CMK (cell line): ENCODE measurements around the gene SLC2A6.

ENCODE experiments used
- DNase-seq: peaks from one replicate; pipeline ENCODE4 v3.0.0-alpha.2; 2010; ENCODE audit warnings: low read depth

Gene SLC2A6, protein sequence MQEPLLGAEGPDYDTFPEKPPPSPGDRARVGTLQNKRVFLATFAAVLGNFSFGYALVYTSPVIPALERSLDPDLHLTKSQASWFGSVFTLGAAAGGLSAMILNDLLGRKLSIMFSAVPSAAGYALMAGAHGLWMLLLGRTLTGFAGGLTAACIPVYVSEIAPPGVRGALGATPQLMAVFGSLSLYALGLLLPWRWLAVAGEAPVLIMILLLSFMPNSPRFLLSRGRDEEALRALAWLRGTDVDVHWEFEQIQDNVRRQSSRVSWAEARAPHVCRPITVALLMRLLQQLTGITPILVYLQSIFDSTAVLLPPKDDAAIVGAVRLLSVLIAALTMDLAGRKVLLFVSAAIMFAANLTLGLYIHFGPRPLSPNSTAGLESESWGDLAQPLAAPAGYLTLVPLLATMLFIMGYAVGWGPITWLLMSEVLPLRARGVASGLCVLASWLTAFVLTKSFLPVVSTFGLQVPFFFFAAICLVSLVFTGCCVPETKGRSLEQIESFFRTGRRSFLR

DNA sequence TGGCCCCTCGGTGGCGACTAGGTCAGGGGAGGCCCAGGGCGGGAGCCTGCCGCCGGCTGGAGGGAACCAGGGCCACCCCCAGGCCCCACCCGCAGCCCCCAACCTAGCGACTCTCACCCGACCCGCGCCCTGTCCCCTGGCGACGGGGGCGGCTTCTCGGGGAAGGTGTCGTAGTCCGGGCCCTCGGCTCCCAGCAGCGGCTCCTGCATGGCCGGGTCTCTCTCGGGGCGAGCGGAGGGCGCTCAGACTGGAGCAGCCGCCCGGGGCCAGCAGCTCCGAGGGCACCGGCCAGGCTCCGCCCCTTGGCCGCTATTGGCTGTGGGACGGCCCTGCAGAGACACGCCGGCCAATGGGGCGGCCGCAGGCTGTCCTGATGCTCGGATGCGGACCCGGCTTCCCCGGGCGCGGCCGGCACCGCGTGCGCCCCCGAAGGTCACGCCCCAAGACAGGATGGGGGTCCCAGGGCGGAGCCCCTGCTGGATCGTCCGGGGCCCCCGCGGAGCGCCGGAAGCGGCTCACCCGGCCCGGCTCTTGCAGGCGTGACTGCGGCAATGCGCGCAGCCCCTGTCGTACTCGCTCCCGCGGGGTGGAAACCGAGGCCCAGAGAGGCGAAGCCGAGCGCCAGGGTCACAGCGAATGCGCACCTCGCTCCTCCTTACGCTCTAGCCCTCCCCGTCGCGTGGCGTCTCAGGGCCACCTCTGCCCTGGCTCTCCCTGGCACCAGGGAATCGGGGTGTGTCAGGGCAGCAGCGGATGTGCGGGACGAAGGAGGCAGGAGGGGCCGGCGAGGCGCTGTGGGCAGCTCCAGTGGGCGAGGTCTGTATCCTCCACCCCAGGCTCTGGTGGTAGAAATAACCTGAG, at the start of gene SLC2A6:
SLC2A6 (minus strand) TSS at position 249 of the 861 bp plus-strand sequence; CDS start at position 209, 40 bp downstream.
- DNase-seq = no peak

DNA sequence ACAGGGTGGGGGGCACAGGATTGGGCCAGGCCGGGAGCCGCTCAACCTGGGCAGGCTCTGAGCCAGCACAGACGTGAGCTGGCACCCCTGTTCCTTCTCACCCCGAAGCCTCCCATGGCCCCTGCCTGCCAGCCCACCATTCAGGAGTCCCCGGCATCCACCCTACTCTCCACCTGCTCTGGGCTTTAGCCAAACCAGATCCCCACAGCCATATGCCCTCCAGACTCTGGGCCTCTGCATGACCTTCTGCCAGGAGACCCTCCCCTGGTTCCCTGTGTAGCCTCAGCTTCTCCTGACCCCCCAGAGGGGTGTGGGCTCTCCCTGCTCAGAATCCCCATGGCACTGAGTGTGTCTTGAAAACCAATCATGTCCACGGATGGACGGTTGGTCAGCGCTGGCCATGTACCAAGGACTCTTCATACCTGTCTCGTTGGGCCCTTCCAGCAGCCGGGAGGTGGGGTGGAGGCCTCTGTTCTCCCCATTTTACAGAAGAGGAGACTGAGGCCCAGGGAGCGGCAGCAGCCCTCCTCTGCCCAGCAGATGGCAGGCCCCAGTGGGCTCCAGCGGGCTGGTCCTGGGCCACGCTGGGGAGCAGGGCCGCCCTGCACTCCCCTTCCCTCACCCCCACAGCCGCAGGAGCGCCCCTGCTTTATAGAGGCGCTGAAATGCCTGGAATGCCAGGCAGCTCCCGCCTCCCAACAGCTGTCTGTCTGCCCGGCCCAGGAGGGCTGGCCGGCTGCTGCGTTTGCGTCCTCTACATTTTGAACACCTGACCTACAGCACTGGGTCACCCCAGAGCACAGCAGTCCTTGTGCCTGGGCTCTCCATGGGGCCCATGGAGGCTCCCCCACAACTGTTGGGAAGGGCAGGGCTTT, 49.3 kb upstream of the SLC2A6 start:
- no peak for DNase-seq

DNA sequence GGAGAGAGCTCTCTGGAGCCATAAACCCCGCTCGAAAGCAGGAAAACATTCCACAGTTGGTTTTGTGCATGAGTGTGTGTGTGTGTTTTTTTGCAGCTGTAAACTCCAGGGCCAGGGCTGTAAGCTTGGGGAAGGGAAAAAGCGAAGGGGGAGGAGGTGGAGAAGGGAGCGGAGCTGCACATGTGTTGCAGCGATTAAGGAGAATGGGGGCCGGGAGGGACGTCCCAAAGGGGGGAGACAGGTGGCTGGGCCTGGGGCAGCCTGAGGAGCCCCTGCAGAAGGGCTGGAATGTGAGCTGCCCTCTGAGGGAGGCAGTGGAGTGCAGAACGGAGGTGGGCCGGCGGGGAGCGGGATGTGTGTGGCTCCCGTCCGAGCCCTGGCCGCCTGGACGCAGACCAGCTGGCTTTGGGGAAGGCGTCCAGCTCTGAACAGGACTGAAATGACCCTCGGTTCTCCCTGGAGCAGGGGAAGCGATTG, 48.6 kb upstream of the SLC2A6 start:
- DNase-seq = no peak

DNA sequence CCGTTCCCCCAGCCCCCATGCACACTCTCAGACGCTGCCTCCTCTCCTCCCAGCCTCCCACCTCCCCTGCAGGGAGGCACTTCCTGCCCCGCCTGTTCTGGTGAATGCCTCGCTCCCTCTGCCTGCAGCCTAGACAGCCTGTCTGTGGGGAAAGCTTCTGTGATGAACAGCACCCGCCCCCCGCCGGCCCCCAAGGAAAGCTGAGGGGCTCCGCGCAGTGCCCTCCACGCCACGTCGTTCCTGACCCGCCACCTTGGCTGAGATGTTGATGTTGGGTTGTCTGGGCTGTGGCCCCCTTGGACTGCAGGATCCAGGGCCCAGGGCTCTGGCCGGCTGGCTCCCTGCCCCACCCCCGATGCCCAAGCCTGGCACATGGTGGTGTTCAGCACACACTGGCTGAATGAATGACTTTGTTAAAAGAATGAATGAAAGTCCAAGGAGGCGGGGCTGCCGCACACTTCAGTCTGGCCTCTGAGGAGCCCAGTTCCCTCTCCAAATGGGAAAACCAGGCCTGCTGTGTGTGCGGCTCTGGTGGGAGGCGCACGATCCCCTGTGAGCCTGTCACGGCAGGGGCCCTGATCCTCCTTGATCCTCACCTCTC, 47.9 kb upstream of the SLC2A6 start:
- no peak for DNase-seq

DNA sequence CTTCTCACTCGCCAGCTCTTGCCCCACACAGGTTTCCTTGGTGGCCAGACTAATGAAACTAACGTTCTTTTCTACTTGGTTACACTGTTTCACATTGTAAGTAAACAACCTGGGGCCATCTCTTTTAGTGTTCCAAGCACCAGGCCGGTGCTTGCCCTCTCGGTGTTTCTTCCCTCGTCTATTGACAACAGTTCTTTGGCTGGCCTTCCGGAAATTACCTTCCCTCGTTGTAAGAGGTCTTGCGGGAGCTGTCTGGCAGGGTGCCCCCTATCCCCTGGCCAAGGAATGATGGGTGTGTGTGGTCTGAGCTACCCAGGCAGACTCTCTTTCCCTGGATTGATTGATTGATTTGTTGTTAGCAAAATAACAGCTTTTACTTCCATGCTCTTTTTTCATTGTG, 46.8 kb upstream of the SLC2A6 start:
- no peak for DNase-seq

DNA sequence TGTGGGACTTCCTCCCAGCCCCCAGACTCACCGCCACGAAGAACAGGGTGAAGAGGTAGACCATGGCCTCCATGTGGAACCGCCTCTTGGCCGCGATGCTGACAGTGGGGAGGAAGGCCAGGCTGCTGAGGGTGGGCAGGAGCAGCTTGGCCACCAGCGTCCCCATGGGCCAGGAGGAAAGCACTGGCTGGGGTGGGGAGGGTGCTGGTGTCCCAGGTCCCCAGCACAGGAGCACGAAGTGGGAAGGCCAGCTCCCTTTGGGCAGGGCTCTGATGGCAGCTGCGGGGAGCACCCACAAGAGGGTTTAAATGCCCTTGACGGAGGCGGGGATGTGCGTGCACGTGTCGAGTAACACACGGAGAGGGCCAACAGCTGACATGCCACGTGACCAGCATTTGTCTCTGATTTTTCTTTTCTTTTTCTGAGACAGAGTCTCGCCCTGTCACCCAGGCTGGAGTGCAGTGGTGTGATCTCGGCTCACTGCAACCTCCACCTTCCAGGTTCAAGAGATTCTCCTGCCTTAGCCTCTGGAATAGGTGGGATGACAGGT, 45.9 kb upstream of the SLC2A6 start, which contains the start of gene MYMK:
MYMK (minus strand) TSS at position 281 of the 550 bp plus-strand sequence; CDS start at position 166, 115 bp downstream.
- no peak for DNase-seq

GRCh38 chr9:133524146-133524545, 45.2 kb upstream of the SLC2A6 start:
- no peak for DNase-seq

- no peak for DNase-seq
Measured at GRCh38 chr9:133523106-133523505, 44.2 kb upstream of the SLC2A6 start.

- DNase-seq = no peak
Measured at GRCh38 chr9:133522073-133522910, 43.4 kb upstream of the SLC2A6 start.

GRCh38 chr9:133521122-133522072, 42.5 kb upstream of the SLC2A6 start:
- DNase-seq = no peak

- DNase-seq = no peak
Measured at GRCh38 chr9:133520121-133520835, 41.4 kb upstream of the SLC2A6 start.

DNA sequence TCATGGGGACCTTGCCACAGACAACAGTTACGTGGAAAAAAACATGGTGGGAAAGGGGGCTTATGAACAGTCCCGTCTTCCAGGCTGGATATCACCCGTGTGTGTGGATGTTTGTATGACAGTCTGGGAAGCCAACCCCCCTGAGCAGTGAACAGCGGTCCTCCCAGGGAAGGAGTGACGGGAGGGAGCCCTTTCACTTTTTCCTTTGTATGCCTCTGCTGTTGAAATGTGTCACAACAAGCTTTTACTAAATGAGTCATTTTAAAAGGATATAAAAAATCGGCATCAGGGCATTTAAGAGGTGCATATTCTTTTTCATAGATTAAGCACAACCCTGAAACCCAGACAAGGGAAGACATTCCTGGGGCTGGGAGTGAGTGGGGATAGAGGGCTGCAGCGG, 40.8 kb upstream of the SLC2A6 start:
- no peak for DNase-seq

DNA sequence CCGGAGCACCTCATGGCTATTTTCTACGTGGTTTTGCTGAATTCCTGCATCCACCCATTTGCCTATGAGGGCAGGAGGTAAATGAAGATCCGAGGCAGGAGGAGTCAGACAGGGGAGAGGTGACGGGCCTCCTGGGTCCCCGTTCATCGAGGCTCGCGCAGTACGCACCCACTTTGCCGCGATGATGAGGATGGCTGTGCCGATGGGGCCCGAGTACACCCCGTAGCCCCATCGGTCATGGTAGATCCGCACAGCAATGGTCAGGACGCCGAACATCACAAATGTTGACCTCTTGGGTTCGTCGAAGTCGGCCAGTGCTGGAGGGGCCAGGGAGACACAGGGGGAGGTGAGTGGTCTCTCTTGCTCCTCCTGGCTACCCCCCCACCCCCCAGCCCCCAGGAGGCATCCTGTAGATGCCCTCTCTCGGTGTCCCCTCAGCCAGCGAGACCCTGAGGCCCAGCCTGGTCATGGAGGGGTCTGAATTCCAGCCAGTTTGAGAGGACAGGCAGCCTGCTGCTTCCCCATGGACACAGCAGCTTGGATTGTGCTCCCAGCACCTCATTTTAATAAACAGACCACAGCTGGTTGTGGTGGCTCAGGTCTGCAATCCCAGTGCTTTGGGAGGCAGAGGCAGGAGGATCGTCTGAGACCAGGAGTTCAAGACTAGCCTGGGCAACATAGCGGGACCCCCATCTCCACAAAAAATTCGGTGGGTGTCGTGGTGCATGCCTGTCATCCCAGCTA, 40.0 kb upstream of the SLC2A6 start:
- DNase-seq = no peak

DNA sequence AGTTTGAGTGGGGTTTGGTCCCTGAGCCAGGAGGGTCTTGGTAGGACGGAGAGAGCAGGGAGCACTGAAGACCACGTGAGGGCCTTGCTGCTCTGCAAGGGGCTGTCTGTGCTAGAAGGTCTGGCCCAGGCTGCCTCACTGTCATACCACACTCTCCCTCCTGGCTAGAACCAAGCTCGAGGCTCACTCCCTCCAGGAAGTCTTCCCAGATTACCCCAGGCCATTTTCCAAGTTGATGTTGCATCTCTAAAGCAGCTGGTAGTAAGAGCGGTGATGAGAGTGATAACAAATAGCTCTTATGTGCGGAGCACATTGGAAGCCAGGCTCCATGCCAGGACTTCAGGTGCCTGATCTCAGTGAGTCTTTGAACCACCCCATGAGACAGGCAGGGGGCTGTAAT, 39.3 kb upstream of the SLC2A6 start:
- no peak for DNase-seq

DNA sequence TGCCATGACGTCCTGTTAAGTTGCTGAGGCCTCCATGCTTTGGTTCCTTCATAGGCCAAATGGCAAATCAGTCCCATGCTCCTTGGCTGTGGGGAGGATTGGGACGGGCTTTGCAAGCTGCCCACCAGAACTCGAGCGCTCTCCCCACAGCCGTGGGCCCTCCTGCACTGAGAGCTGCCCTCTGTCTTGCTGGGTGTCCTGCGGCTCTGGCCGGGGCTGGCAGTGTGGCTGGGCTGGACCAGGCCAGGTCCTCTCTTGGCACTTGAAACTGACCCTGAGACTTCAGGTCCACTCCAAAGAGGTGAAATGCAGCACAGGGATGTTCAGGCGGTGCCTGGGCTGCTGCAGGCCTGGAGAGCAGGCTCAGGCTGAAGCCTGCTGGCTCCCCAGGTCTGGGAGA, 38.8 kb upstream of the SLC2A6 start:
- no peak for DNase-seq

DNA sequence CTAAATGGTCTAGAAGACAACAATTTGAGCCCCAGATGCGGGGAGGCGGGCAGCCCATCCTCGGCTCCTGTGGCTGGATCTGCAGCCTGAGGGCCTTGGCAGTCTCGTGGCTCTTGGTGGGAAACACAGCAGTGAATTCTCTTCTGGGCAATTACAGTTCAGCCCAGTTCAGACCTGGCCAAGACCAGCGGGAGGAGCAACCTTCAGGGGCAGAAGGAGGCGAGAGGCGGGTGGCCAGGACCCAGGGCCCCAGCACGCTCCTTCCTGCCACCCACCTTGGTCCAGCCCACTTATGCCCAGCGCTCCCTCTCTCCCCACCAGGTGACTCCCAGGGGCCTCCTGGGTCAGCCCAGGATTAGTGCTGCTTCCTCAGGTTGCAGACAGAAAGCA, 38.1 kb upstream of the SLC2A6 start:
- DNase-seq = no peak

GRCh38 chr9:133516256-133516960, 37.5 kb upstream of the SLC2A6 start:
- DNase-seq = no peak
